ENCODE data around the gene GRIA1. TPM values are rescaled to one million over a fixed set of nuclear protein-coding genes. Genes with fewer than 3 reads are reported as not detected.

Gene GRIA1
- total and polyA plus RNA-seq, 10 of the 15 experiments (the other 5 are each of a cell fraction or from before 2014, with no cell fraction given), result 0.04 to 0.18 (median 0.04) TPM; not detected in 7

GRCh38 chr5:153818626-153819025 is 328.2 kb downstream of the GRIA1 start:
- H3K9ac ChIP-seq (ENCODE audit: control insufficient read depth, insufficient read depth, low read length), result no peak overlapping the region
- in situ Hi-C loops (cut with MboI) (no loop called here), intact Hi-C loops (cut with micrococcal nuclease; ENCODE audit: unreplicated experiment) (no loop called here)
- CTCF ChIA-PET, result no interaction called here
- no peak overlapping the region for H2AFZ ChIP-seq (ENCODE audit: control insufficient read depth, low read depth, low read length)
- H3K79me2 ChIP-seq (ENCODE audit: control insufficient read depth, insufficient read depth, low read length), result no peaks in the 10 kb centered on the region
- no peaks in the 10 kb centered on the region for H3K4me1 ChIP-seq (ENCODE audit: control insufficient read depth, insufficient read depth, low read length)
- H3K36me3 ChIP-seq (ENCODE audit: control insufficient read depth in 2 of 2, insufficient read depth in 2 of 2, low read length in 1 of 2), result no peaks in the 10 kb centered on the region
- 68% methylated on average over 2 of the region's 2 CpGs for WGBS (ENCODE audit: insufficient coverage, insufficient replicate concordance, low lambda C conversion rate, missing lambda C conversion rate)
- FAIRE-seq (no peak), ATAC-seq (no peak), DNase-seq (ENCODE audit: low read depth, low spot score) (no peak)
- POLR2A ChIA-PET, result no interaction called here
- RAD21 ChIA-PET (ENCODE audit: unreplicated experiment), result interaction anchor here (1.1 kb wide), 1 partner anchor 9 kb away, joined by 3 read pairs; no protein-coding TSS in a partner anchor
- peaks cover 0 to 4% of the 10 kb centered on the region in 2 experiments; a peak in 3 of 4 replicates for H3K27me3 ChIP-seq (replicated peaks in 1 of 2; ENCODE audit: control insufficient read depth in 2 of 2, insufficient read depth in 2 of 2, low read length in 1 of 2)
- no TSS peak for BruUV-seq (replicated peaks)
- no peaks in the 10 kb centered on the region for H4K20me1 ChIP-seq (ENCODE audit: control insufficient read depth, insufficient read depth)
- SMC1A ChIA-PET (ENCODE audit: uncharacterized antibody, unreplicated experiment), result no interaction called here
- H3K4me2 ChIP-seq (ENCODE audit: control insufficient read depth, insufficient read depth), result no peak overlapping the region
- no peak overlapping the region for H3K4me3 ChIP-seq
- no peak for TF ChIP-seq SUZ12 (IDR thresholded peaks at IDR 0.05; ENCODE audit: unreplicated experiment)
- TF ChIP-seq IKZF1 (conservative IDR thresholded peaks at IDR 0.05), result no peak
- TF ChIP-seq FOXM1 (IDR thresholded peaks at IDR 0.05; ENCODE audit: low read depth, low read length), result no peak
- TF ChIP-seq MYC (IDR thresholded peaks at IDR 0.05; ENCODE audit: insufficient read depth, insufficient read length, insufficient replicate concordance, low read length, severe bottlenecking), result no peak
- no peak for TF ChIP-seq STAT3 (IDR thresholded peaks at IDR 0.05; ENCODE audit: low read depth, low read length)
- TF ChIP-seq ZNF687 (IDR thresholded peaks at IDR 0.05), result no peak
- no peak for TF ChIP-seq JUNB (IDR thresholded peaks at IDR 0.05)
- no peak for TF ChIP-seq CHD1 (IDR thresholded peaks at IDR 0.05; ENCODE audit: low read depth, low read length)
- no peak for TF ChIP-seq SKIL (IDR thresholded peaks at IDR 0.05; ENCODE audit: low read depth, poor library complexity, severe bottlenecking)
- no peaks in the 10 kb centered on the region for H3K9me3 ChIP-seq (replicated peaks; ENCODE audit: control insufficient read depth, insufficient read depth, low read length)
- H3K27ac ChIP-seq (ENCODE audit: control insufficient read depth, insufficient read depth), result no peak overlapping the region

Data from GM12878 (cell line).